ENCODE measurements around the gene JAG2.

DNA sequence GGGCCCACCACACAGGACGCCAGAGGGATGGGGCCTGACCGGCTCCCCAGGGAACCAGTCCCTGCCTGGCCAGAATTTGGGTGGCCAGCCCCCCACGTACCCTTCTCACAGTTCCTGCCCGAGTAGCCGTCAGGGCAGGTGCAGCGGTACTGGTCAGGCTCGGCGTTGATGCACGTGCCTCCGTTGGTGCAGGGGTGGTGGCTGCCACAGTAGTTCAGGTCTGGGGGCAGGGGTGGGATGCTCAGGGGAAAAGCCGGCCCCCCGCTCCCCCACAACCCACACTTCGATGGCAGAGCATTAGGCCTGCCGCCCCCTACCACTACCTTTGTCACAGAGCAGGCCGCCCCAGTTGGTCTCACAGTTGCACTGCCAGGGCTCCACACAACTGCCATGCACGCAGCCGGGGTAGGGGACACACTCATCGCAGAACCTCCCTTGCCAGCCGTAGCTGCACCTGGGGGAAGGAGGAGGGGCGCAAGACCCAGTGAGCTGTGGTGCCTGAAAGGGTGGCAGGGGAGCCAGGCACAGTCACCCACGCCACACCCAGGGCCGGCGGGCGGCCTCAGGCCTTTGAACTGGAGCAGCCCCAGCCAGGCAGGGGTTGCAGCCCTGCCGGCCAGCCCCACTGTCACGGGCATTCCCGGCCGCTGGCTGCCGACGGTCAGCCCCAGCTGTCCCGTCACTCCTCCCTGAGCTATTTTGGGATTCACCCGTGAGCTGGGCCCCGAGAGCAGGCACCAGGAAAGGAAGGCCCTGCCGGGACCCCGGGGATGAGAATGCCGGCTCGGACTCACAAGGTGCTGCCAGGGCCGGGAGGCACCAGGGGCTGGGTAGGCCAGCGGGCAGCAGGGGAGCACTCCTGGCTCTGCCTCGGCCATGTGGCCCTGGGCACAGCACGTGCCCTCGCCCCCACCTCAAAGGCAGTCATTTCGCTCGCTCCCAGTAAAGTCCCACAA is 16.5 kb downstream of the JAG2 start:
- TF ChIP-seq EZH2 (IDR thresholded peaks at IDR 0.05; ENCODE audit: insufficient read depth, poor library complexity, severe bottlenecking) (no peak), EZH2phosphoT487 (IDR thresholded peaks at IDR 0.05; ENCODE audit: insufficient read depth, low read depth) (no peak)

All from GM23248 (cell line).